Duodenal mucosa (tissue), 2 donors: ENCODE measurements around the gene STIM1.

Source experiments
- H3K27ac ChIP-seq: one replicate; pipeline ENCODE4 v1.7.0; 2013; ENCODE audit warnings: low read depth, low read length
- H3K27me3 ChIP-seq, 2 donors: one replicate each; pipeline ENCODE4 v1.7.0; 2013; ENCODE audit warnings: low read length in 2 of 2, control low read depth in 1 of 2; ENCODE audit not compliant: insufficient read depth in 2 of 2, control insufficient read depth in 1 of 2
- H3K36me3 ChIP-seq, 2 donors: one replicate each; pipeline ENCODE4 v1.7.0; 2013; ENCODE audit warnings: low read length in 2 of 2, control low read depth in 1 of 2; ENCODE audit not compliant: insufficient read depth in 2 of 2, control insufficient read depth in 1 of 2
- H3K4me1 ChIP-seq, 2 donors: one replicate each; pipeline ENCODE4 v1.7.0; 2013; ENCODE audit warnings: low read length in 2 of 2, control low read depth in 1 of 2; ENCODE audit not compliant: insufficient read depth in 2 of 2, control insufficient read depth in 1 of 2
- H3K4me3 ChIP-seq, 2 donors: one replicate each; pipeline ENCODE4 v1.7.0; 2013; ENCODE audit warnings: low read length in 2 of 2, low read depth in 1 of 2
- H3K9ac ChIP-seq, 2 donors: one replicate each; pipeline ENCODE4 v1.7.0; 2013; ENCODE audit warnings: low read length in 2 of 2, low read depth in 1 of 2
- H3K9me3 ChIP-seq, 2 donors: one replicate each; pipeline ENCODE4 v1.7.0; 2013; ENCODE audit warnings: low read length in 2 of 2, control low read depth in 1 of 2; ENCODE audit not compliant: control insufficient read depth in 1 of 2

The STIM1 gene

GRCh38 chr11:3985631-3986030 lies 130.2 kb downstream of the STIM1 start:
- H3K9me3 ChIP-seq, result peaks cover 0 to 5% of the 10 kb centered on the region in 2 donors
- no peak overlapping the region for H3K27ac ChIP-seq
- no peak overlapping the region for H3K9ac ChIP-seq
- no peaks in the 10 kb centered on the region for H3K36me3 ChIP-seq
- H3K4me3 ChIP-seq, result no peak overlapping the region
- no peaks in the 10 kb centered on the region for H3K4me1 ChIP-seq
- H3K27me3 ChIP-seq, result no peaks in the 10 kb centered on the region

- H3K9me3 ChIP-seq, result peaks cover 0 to 5% of the 10 kb centered on the region in 2 donors
- no peak overlapping the region for H3K27ac ChIP-seq
- H3K9ac ChIP-seq, result no peak overlapping the region
- H3K4me1 ChIP-seq, result no peaks in the 10 kb centered on the region
- no peaks in the 10 kb centered on the region for H3K27me3 ChIP-seq
- no peak overlapping the region for H3K4me3 ChIP-seq
- no peaks in the 10 kb centered on the region for H3K36me3 ChIP-seq
These were observed 130.8 kb downstream of the STIM1 start for GRCh38 chr11:3986301-3986700.

- no peak overlapping the region for H3K9ac ChIP-seq
- no peaks in the 10 kb centered on the region for H3K27me3 ChIP-seq
These were observed 133.9 kb downstream of the STIM1 start for GRCh38 chr11:3989276-3989920.

GRCh38 chr11:3989921-3990290 lies 134.4 kb downstream of the STIM1 start:
- no peaks in the 10 kb centered on the region for H3K27me3 ChIP-seq
- no peak overlapping the region for H3K27ac ChIP-seq
- H3K9ac ChIP-seq, result no peak overlapping the region
- H3K9me3 ChIP-seq, result peaks cover 3 to 14% of the 10 kb centered on the region in 2 donors
- H3K36me3 ChIP-seq, result no peaks in the 10 kb centered on the region
- no peaks in the 10 kb centered on the region for H3K4me1 ChIP-seq
- no peak overlapping the region for H3K4me3 ChIP-seq

More at GRCh38 chr11:3989276-3989920, 133.9 kb downstream of the STIM1 start:
- Histone ChIP-seq H3K27ac (no peak overlapping the region), H3K4me3 (no peak overlapping the region), H3K36me3 (no peaks in the 10 kb centered on the region), H3K9me3 (peaks cover 1 to 14% of the 10 kb centered on the region in 2 donors), H3K4me1 (no peaks in the 10 kb centered on the region)

GRCh38 chr11:3990406-3990805 lies 134.9 kb downstream of the STIM1 start:
- Histone ChIP-seq H3K27ac (no peak overlapping the region), H3K4me1 (no peaks in the 10 kb centered on the region), H3K9me3 (peaks cover 3 to 14% of the 10 kb centered on the region in 2 donors), H3K36me3 (no peaks in the 10 kb centered on the region), H3K9ac (no peak overlapping the region), H3K27me3 (no peaks in the 10 kb centered on the region), H3K4me3 (no peak overlapping the region)

- Histone ChIP-seq H3K27ac (no peak overlapping the region), H3K9ac (no peak overlapping the region), H3K4me3 (no peak overlapping the region), H3K27me3 (no peaks in the 10 kb centered on the region), H3K4me1 (no peaks in the 10 kb centered on the region), H3K36me3 (no peaks in the 10 kb centered on the region), H3K9me3 (peaks cover 3 to 14% of the 10 kb centered on the region in 2 donors)
These were observed 137.5 kb downstream of the STIM1 start for GRCh38 chr11:3992964-3993363.

GRCh38 chr11:3994030-3994640 lies 138.7 kb downstream of the STIM1 start:
- Histone ChIP-seq H3K27ac (no peak overlapping the region), H3K9me3 (peaks cover 3 to 14% of the 10 kb centered on the region in 2 donors), H3K27me3 (no peaks in the 10 kb centered on the region), H3K4me3 (no peak overlapping the region), H3K36me3 (no peaks in the 10 kb centered on the region), H3K9ac (no peak overlapping the region), H3K4me1 (no peaks in the 10 kb centered on the region)

- H3K4me3 ChIP-seq, result no peak overlapping the region
- no peaks in the 10 kb centered on the region for H3K4me1 ChIP-seq
- no peaks in the 10 kb centered on the region for H3K36me3 ChIP-seq
- no peak overlapping the region for H3K27ac ChIP-seq
- no peak overlapping the region for H3K9ac ChIP-seq
- H3K9me3 ChIP-seq, result peaks cover 3 to 10% of the 10 kb centered on the region in 2 donors
- no peaks in the 10 kb centered on the region for H3K27me3 ChIP-seq
These were observed 139.8 kb downstream of the STIM1 start for GRCh38 chr11:3995307-3995706.

GRCh38 chr11:3995949-3996554 lies 140.6 kb downstream of the STIM1 start:
- no peak overlapping the region for H3K9ac ChIP-seq
- no peak overlapping the region for H3K27ac ChIP-seq
- H3K36me3 ChIP-seq, result no peaks in the 10 kb centered on the region
- no peaks in the 10 kb centered on the region for H3K27me3 ChIP-seq
- no peaks in the 10 kb centered on the region for H3K4me1 ChIP-seq
- H3K9me3 ChIP-seq, result peaks cover 3 to 9% of the 10 kb centered on the region in 2 donors
- H3K4me3 ChIP-seq, result no peak overlapping the region

GRCh38 chr11:3996651-3997050 lies 141.2 kb downstream of the STIM1 start:
- Histone ChIP-seq H3K4me3 (no peak overlapping the region), H3K4me1 (no peaks in the 10 kb centered on the region), H3K27me3 (no peaks in the 10 kb centered on the region), H3K9ac (no peak overlapping the region), H3K27ac (no peak overlapping the region), H3K36me3 (no peaks in the 10 kb centered on the region), H3K9me3 (peaks cover 3 to 9% of the 10 kb centered on the region in 2 donors)
